Stimulated activated CD4-positive, alpha-beta T cell treated with anti-CD3 and anti-CD28 coated beads, Interleukin-1b, Interleukin-23, amount 100 ng/mL, for 4 hours (primary cell): Measurements from ENCODE around the gene NUMB.
"Not testable (repeated sequence)": the region's sequence is repeated elsewhere in the genome, so short reads cannot be mapped to it uniquely, and the experiment has no call there.

ENCODE experiments used
- DNase-seq, 2 donors: peaks; one replicate each; pipeline ENCODE4 v3.0.0-alpha.2; 2020; ENCODE audit warnings: low read depth in 2 of 2

NUMB gene

GRCh38 chr14:73359445-73359844 is 98.9 kb downstream of the NUMB start:
- no peak for DNase-seq

GRCh38 chr14:73358187-73358586 is 100.2 kb downstream of the NUMB start:
- no peak for DNase-seq

- DNase-seq, result not testable (repeated sequence)
These were observed 109.3 kb downstream of the NUMB start for GRCh38 chr14:73349091-73349490.

DNA sequence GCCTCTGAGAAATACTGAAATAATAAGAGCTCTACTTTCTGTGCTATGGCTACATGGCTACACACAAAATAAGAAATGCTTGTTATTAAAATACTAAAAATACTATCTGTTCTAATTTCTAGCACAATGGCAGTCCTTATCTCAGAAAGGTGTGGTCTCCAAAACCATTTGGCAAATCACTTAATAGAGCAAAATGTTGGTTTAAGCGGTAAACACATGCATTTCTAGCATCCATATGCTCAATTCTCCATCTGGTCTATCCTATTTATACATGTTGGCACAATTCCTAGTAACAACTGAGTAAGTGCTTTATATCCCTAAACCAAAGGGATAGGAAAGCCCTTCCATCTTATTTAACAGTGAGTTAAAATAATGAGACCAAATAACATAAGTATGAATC is 114.0 kb downstream of the NUMB start:
- no peak for DNase-seq

GRCh38 chr14:73342670-73343069 is 115.7 kb downstream of the NUMB start:
- no peak for DNase-seq

DNA sequence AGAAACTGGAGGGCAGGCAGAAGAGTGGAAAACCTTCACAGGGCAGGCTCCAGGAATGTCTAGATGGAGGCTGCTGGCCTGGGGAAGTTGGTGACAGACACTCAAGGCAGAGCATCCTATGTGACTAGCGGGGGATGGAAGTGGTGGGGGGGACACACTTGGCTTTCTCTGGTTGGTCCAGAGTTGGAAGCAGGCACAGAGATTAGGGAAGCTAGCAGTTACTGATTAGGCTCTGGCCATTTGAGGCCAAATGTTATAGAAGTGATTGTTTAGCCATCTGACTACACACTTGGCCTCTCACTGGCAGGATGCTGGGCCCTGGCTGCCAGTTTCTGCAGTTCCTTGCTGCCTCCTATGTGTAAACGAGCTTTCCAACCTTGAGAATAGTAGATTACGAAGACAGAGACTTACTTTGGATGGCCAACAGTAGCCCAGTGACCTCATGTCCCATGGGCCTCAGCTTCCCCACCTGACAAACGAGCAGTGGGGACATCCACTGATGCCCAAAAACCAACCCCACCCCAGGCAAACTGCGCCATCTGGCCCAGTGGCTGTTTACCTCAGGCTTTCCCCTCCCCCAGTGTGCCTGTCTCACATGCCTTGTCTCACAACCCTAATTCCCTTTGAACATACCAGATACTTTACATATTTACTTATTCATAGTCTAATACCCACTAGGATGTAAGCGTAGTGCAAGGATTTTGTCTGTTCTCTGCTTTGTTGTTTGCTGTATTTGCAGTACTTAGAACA is 118.3 kb downstream of the NUMB start:
- DNase-seq, result no peak

- no peak for DNase-seq
These were observed 119.1 kb downstream of the NUMB start for GRCh38 chr14:73339206-73339605.

DNA sequence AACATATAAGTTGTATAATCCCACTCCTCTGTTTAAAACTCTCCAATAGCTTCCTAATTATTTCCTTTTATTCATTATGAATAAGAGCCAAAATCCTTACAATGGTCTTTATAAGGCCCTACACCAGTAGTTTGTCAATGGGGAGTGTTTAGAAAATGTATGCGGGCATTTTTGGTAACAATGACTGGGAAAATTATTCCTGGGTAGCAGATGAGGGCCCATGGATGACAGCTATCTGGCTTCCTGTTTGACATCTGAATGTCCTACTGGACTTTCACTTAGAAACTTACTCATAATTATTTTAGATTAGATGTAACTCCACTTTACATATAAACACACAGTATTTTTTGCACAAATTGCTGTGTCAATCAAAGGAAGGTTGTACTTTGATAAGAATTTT is 119.8 kb downstream of the NUMB start:
- no peak for DNase-seq

DNA sequence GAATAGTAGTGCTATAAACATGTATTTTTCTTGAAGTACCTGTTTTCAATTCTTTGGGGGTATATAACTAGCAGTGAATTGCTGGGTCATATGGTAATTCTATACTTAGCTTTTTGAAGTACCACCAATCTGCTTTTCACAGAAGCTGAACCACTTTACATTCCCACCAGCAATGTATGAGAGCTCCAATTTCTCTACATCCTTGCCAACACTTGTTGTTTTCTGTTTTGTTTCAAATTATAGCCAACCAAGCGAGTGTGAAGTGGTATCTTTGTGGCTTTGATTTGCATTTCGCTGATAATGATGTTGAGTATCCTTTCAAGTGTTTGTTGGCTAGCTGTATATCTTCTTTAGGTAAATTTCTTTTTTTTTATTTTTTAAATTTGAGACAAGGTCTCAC is 125.3 kb downstream of the NUMB start:
- no peak for DNase-seq

- DNase-seq, result no peak
These were observed 132.6 kb downstream of the NUMB start for GRCh38 chr14:73325630-73326299.

- no peak for DNase-seq
These were observed 133.3 kb downstream of the NUMB start for GRCh38 chr14:73325063-73325462.

DNA sequence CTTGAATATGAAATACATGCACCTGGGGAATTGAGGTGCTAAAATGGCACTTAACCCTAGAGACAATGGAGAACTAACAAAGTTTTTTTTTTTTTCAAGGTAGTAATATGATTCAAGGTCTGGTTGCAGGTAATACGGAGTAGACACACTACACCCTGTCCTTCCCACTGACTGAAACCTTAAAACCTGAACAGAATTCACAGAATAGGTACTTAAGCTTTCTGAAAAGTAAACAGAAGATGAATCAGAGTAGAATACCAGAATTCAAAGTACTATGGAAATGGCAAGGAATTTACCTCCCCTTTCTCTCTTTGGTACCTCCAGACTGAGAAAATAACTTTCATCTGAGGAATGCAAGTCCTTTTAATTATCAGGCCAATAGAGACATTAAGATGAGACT is 133.8 kb downstream of the NUMB start:
- no peak for DNase-seq

DNA sequence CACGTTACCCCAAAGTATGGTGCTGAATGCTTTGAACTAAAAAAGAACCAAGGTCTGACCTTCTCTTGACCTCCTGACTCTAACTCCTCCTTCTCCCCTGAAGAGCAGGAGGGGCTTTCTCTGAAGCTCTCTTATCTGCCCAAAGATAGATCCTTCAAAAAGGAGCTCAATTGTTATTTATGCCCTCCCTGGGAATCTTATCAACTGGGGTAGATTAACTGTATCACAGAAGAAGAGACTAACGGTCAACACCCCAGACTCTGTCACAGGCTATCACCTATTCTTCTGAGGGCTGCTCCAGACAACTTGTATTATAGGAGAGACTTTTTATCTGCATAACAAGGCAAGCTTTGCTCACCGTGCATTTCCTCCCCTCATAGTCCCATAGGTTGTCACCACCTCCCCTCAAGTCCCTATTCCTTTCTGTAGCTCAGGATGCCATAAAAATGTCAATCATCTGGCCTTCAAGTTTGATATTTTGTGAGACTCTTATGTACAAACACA is 134.4 kb downstream of the NUMB start:
- no peak for DNase-seq

- no peak for DNase-seq
These were observed 145.2 kb downstream of the NUMB start for GRCh38 chr14:73313151-73313550.

GRCh38 chr14:73312687-73313086 is 145.7 kb downstream of the NUMB start:
- DNase-seq, result no peak

DNA sequence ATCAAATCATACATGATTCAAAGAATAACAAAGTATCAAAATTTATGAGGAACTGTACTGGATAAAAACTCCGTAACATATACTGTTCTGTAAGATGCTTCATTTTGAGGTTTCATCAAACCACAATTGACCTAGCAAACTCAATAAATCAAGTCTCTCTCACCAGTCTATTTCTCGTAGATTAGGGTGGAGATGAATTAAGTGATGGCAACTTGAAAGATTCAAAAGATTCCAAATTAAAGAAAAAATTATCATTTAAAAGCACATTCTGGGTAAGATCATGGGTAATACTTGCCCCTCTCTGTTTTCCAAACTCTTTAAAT is 146.7 kb downstream of the NUMB start:
- no peak for DNase-seq

GRCh38 chr14:73309207-73309606 is 149.1 kb downstream of the NUMB start:
- DNase-seq, result not testable (repeated sequence)

DNA sequence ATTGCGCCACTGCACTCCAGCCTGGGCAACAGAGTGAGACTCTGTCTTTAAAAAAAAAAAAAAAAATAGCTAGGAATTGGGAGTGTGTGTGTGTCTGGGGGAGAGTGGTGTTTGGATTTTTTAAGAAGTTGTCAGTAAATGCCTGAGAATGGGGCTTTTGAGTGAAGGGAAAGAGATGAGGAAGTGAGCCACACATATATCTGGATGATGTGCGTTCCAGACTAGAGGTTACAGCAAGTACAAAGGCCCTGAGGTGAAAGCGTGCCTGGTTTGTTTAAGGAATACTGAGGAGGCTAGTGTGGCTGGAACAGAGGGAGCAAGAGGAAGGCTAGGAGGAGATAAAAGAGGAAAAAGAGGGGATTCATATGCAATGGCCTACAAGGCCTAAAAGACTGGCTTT is 151.1 kb downstream of the NUMB start:
- DNase-seq, result no peak

DNA sequence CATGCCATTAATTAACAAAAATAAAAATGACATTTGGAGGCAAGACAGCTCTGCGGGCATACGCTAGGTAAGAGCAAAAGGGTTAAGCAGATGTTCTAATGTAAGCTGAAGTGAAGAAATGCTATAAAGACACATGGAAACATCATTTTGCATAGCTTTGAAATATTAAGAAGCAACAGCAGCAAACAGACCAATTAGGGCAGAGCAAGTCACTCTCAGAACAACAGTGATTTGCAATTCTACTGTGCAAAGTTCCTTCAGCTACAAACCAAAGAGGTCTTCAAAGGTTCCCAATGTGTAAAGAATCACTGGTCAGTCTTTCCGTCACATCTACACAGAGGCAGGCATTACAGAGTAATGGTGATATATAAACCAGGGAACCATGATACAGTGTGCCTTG is 152.8 kb downstream of the NUMB start:
- DNase-seq, result no peak

DNA sequence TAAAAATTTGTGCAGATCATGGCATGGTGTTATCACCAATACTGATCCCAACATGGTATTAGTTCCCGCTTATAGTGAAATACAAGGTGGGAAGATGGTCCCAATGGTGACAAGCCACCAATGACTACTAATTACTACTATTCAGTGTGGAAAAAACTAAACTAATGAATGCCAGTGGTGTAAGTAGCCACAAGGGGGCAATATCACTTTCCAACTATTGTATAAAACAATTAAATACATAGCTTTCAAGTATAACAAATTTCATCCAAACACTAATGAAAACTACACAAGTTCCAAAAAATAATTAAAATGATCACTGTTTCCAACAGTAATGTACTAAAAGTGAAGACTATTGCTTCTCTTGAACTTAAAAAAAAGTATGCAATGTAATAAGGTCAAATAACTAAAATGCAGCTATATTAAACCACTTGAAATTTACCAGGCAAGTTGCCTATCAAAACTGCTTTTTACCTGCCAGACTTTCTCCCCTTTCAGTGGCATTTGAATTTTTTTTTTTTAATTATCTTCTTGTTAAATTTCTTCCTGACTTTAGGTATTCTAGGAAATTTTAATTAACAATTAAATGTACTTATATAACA is 163.0 kb downstream of the NUMB start:
- DNase-seq, result no peak

DNA sequence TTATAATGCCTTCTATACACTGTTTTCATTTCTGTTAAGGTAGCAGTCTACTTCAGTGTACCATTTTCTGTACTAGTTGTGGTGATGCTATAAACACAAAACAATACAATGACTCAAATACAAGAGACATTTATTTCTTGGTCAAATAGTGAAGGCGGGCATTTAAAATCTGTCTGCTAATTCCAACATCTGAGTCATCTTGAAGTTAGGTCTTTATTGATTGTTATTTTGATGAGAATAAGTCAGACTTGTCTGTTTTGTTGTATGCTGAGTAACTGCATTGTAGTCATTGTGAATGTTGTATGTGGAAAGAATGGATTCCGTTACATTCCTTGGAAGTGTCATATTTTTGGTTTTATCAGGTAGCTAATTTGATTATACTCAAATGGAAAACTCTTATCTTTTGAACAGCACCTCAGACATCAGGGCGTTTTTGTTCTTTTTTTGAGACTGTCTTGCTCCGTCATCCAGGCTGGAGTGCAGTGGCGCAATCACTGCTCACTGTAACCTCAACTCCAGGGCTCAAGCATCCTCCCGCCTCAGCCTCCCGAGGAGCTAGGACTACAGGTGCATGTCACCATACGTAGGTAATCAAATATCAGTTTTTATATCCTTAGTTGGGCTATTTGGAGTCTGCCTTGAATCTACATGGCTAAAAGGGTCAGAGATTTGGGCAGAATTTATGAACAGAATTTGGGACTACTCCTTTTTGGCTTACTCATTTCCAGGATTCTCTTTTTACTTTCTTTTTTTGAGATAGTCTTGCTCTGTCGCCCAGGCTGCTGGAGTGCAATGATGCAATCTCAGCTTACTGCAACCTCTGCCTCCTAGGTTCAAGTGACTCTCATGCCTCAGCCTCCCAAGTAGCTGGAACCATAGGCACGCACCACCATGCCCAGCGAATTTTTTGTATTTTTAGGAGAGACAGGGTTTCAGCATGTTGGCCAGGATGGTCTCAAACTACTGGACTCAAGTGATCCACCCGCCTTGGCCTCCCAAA is 164.3 kb downstream of the NUMB start:
- no peak for DNase-seq

- no peak for DNase-seq
These were observed 168.1 kb downstream of the NUMB start for GRCh38 chr14:73290279-73290678.
